ENCODE data around the gene TGM5.
"Not testable (repeated sequence)": the region's sequence is repeated elsewhere in the genome, so short reads cannot be mapped to it uniquely, and the experiment has no call there.

The TGM5 gene

GRCh38 chr15:43266834-43267233 lies at the start of gene TGM5:
TGM5 (minus strand) TSS chr15:43266928; CDS start chr15:43266849, 79 bp downstream.
- no peak for DNase-seq

GRCh38 chr15:43314171-43314570 lies 47.4 kb upstream of the TGM5 start:
- no peak for DNase-seq

GRCh38 chr15:43312378-43312777 lies 45.6 kb upstream of the TGM5 start:
- no peak for DNase-seq

- DNase-seq = no peak
Measured at GRCh38 chr15:43302205-43302817, 35.6 kb upstream of the TGM5 start, which contains the start of gene TGM7. TGM7 (minus strand) TSS chr15:43302255.

- DNase-seq = no peak
Measured at GRCh38 chr15:43299884-43300283, 33.2 kb upstream of the TGM5 start.

GRCh38 chr15:43299411-43299810 lies 32.7 kb upstream of the TGM5 start:
- DNase-seq = no peak

GRCh38 chr15:43294091-43294706 lies 27.5 kb upstream of the TGM5 start:
- no peak for DNase-seq

- no peak for DNase-seq
Measured at GRCh38 chr15:43293432-43293831, 26.7 kb upstream of the TGM5 start.

- peak; percentile 20 for DNase-seq
Measured at GRCh38 chr15:43292375-43293078, 25.8 kb upstream of the TGM5 start.

- DNase-seq = not testable (repeated sequence)
Measured at GRCh38 chr15:43289656-43290055, 22.9 kb upstream of the TGM5 start.

GRCh38 chr15:43287254-43287653 lies 20.5 kb upstream of the TGM5 start:
- DNase-seq = no peak

GRCh38 chr15:43286074-43286473 lies 19.3 kb upstream of the TGM5 start:
- DNase-seq = no peak

GRCh38 chr15:43285609-43286037 lies 18.9 kb upstream of the TGM5 start:
- DNase-seq = peak; percentile 89

GRCh38 chr15:43283526-43283925 lies 16.8 kb upstream of the TGM5 start:
- DNase-seq = no peak

- no peak for DNase-seq
Measured at GRCh38 chr15:43281926-43282602, 15.3 kb upstream of the TGM5 start.

- no peak for DNase-seq
Measured at GRCh38 chr15:43280996-43281395, 14.3 kb upstream of the TGM5 start.

GRCh38 chr15:43279496-43279895 lies 12.8 kb upstream of the TGM5 start:
- no peak for DNase-seq

GRCh38 chr15:43278869-43279268 lies 12.1 kb upstream of the TGM5 start:
- no peak for DNase-seq

GRCh38 chr15:43277901-43278300 lies 11.2 kb upstream of the TGM5 start:
- DNase-seq = no peak

GRCh38 chr15:43277231-43277823 lies 10.6 kb upstream of the TGM5 start:
- no peak for DNase-seq

GRCh38 chr15:43276563-43277200 lies 10.0 kb upstream of the TGM5 start:
- no peak for DNase-seq

- DNase-seq = no peak
Measured at GRCh38 chr15:43275740-43276562, 9.2 kb upstream of the TGM5 start.

Data from eye (tissue), 1 donor.